Fibroblast of skin of left biceps (primary cell): ENCODE data around the gene AGER.
"Not testable (repeated sequence)": the region's sequence is repeated elsewhere in the genome, so short reads cannot be mapped to it uniquely, and the experiment has no call there.

Experiments
- DNase-seq, 2 experiments: peaks; one replicate each; pipeline ENCODE4 v3.0.0-alpha.2; 2013; ENCODE audit warnings: low read depth in 2 of 2

The AGER gene

DNA sequence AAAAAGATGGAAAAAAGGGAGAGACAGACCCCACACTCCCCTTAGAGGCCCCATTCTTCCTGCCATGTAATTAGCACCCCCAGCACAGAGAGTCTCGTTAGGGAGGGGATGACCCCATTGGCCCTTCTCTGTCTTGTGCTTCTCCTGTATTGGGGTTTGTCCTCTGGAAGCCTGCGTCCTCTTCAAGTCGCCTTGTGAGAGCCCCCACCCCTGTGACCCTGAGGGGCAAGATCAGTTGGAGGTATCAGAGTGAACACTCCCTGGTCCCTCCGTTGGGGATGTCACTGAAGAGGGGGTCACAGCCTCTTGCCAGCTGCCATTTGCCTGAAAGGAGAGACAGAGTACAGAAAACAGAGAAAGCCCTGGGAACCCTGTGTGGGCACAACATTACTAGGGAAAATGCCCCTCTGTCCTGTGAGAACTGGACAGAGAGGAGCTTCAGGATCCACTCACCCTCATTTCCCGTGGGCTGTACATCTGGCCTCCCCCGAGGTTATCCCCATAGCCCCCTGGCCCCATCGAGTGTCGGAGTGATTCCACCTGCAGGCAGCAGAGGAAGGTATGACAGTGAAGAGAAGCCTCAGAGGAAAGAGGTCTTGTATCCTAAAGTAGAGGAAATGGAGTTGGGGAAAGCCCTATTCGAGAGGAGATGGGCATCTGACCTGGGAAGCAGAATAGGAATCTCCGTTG is 2.2 kb upstream of the AGER start:
- DNase-seq = not testable (repeated sequence)

DNA sequence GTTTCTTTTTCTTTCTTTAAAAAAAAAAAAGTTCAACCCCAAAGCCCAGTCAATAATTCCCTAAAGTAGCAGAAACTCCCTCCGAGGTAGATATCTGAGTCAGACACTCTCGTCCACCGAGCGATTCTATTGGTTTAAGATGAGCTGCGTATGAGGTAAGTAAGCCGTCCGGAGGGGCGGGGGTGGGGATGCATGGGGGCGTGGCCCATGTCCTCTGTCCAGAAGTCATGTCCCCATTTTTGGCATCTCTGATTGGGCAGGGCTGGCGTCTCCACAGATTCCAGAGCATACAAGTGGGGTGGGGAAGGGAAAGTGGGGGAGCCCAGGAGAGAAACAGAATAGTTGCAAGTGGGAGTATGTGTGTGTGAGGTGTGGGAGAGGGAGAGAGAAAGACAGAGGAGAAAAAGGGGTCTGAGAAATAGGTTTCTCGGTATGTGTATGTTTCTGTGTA is 1.7 kb upstream of the AGER start:
- peak in 1 of 2 experiments; percentile 42 for DNase-seq

- DNase-seq = no peak
Measured at GRCh38 chr6:32183483-32184083, 470 bp downstream of the AGER start.

DNA sequence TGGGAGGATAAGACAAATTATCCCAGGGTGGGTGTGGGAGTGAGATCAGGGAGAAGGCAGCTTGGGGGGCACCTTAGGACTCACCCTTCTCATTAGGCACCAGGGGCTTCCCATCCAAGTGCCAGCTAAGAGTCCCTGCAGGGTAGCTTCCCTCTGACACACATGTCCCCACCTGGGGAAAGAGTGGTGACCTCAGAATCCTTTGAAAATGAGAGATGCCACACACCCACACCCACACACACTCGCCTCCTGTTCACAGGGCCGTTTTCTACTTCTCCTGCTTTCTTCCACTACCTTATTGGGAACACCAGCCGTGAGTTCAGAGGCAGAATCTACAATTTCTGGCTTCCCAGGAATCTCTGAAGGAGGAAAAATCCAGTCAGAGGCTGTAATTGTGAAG is 1.0 kb downstream of the AGER start:
- no peak for DNase-seq

GRCh38 chr6:32182555-32182981 is 1.5 kb downstream of the AGER start:
- no peak for DNase-seq

DNA sequence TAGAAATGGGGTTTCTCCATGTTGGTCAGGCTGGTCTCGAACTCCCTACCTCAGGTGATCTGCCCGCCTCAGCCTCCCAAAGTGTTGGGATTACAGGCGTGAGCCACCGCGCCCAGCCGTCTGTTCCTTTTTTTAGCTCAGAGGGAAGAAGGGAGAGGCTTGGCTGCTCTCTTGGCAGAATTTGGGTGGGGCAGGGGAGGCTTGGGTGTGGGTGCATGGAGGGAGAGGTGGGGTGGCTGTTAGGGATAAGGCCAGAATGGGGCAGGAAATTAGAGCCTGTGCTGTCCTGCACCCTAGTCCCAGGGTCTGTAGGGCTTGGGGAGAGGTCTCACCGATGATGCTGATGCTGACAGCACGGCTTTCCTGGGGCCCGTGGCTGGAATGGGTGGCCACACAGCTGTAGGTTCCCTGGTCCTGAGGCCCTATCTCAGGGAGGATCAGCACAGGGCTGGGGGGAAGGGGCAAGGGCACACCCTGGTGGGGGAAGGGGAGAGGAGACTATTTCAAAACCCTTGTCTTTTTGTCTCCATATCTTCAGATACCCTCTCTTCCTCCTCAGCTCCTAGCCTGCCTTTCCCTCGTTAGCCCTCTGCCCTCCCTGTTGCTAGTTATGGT is 2.0 kb downstream of the AGER start:
- no peak for DNase-seq

GRCh38 chr6:32181148-32181702 is 2.8 kb downstream of the AGER start:
- DNase-seq = no peak

- no peak for DNase-seq
Measured at GRCh38 chr6:32179766-32180405, 4.2 kb downstream of the AGER start.

DNA sequence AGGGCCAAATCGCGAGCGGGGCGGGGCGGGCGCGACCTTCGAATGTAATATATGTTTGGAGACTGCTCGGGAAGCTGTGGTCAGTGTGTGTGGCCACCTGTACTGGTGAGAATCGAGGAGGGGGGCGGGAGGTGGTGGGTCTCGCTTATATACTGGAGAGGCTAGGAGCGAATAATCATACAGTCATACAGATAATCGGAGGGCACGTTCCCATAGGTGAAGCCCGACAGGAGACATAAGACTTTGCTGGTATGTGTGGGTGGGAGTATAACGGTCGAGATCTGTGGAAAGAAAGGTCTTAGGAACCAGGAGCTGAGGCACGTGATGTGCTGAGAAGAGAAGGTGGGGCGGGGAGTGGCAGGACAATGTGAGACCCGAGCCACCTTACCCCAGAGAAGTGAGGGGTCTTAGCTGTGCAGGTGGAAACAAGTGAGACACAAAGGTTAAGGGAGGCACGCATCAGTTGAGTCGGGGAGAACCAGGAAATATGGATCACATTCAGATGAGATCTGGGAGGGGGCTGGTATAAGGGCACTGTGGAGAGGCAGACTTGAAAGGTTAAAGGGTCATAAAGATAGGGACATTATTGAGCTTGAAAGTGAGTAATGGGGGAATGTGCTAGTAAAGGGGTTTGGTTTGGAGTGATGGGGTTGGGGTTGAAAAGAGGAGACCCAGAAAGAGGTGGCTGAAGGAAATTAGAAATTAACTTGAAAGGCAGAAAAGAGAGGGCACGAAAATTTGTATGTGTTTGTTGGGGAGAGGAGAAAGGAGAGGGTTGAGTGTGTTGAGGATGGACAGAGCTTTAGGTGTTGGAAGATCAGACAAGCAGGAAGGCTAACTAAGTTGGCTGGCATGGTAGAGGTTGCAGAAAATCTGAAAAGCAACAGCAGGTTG is 5.3 kb downstream of the AGER start:
- DNase-seq = no peak

DNA sequence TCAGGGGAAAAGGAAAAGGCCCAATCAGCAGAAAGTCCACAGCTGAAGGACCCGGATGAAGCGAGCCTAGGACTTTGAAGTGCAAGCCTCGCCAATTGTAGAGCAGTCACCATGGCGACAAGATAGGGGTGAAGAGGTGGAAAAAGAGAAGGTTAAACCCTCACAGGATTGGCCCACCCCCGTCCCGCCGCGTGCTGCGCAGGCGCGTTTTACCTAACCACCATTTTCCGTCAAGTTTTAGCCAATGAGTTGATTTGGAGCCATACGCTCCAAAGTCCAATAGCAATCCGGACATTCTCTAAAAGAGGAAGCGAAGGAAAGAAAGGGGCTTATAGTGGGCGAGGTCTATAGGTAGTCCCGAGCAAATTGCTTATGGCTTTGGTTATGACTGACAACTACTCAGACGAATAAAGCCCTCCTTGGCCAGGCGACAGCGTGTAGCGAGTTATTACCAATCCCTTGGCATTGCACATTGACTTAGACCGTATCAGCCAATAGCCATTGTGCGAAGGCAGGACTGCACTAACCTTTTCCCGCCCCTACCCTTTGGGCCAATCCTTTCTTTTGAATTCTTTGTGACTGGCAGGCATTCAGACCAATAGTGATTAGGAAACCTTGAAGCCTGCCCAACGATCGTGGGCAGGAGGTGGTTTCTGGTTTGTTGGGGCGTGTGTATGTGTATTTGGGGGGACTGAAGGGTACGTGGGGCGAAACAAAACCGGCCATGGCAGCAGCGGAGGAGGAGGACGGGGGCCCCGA is 6.1 kb downstream of the AGER start, which contains the start of gene RNF5:
TSS of gene RNF5 (plus strand) at position 618 of the 759 bp plus-strand sequence. CDS start at position 725, 107 bp downstream.
- DNase-seq = peak; percentile 100

DNA sequence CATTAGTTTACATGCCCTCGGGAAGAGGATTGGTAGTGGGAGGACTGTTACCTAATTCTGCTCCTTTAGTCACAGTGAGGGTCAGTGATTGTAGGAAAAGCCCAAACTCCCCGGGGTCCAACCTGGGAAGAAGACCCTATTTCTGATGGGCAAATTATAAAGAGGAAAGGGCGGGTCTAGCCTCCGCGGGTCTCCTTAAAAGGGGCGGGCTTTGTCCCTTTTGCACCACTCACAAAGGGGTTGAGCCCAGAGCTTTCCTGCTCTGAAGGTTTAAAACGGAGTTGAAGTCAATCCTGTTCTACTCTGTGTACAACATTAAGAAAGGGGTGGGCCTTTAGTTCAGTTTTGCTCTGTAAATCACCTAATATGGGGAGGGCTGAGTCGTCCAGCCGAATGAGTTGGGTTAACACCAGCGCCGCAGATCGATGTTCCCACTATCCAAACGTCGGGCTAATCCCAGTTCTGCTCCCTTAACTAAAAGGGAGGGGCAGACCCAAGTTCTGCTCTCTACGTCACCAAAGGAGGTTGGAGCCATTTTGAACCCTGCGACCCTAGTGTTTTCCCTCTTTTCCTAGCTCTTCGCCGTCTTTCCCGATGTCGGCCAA is 6.8 kb downstream of the AGER start:
- DNase-seq = no peak

- DNase-seq = no peak
Measured at GRCh38 chr6:32176476-32177182, 7.4 kb downstream of the AGER start.

DNA sequence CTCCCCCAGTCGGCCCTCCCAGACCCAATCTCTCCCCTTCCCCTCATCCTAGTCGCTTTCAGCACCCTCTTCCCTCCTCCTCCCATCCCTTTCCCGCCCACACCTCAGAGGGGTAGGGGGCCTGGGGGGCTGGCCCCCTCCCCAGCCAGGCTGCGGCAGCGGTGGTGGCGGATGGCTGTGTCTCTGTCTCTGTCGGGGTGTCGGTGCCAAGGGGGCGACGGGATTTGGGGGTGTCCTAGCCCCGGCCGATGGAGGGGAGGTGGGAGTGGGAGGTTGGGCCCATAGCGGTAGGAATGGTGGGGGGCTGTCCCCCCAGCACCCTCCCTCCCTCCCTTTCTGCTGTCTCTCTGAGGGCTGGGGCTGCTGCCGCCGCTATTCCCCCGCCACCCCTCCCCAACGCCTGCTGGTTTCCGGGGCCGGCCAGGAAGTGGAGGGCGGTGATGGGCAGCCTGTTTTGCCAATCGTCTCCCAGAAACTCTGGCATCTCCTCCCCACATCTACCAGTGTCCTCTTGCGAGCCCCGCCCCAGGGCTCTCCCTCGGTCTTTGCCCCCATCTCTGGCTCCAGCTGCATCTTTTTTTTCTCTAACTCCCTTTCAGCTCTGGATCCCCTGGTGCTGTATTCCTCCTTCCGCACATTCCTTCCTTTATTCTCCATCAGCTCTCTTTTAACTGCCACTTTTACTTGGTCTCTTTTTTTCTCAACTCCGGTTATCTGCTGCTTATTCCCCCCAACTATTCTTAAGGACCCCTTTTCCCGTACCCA is 8.2 kb downstream of the AGER start, which contains the start of gene AGPAT1:
TSS of gene AGPAT1 (minus strand) at position 374 of the 765 bp plus-strand sequence. CDS start 4,588 bp downstream, outside the sequence.
- peak; percentile 96 for DNase-seq

DNA sequence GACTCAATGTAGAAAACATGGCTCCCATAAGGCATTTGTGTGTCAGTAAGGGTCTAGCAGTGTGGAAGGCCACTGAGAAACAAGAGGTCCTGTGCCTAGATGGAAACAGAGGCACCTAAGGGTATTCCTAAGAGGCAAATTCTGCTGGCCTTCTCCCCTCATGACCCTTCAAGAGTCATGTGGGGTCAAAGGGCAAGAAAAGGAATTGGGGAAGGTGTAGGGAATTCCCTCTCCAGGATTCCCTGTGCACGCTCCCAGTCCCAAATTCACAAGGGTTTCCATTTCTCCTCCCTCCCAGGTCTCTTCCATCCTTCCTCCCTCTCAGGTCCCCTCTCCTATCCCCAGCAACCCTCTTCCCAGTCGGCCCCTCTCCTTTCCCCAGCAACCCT is 8.7 kb downstream of the AGER start:
- no peak for DNase-seq

GRCh38 chr6:32174416-32174815 is 9.6 kb downstream of the AGER start:
- no peak for DNase-seq

DNA sequence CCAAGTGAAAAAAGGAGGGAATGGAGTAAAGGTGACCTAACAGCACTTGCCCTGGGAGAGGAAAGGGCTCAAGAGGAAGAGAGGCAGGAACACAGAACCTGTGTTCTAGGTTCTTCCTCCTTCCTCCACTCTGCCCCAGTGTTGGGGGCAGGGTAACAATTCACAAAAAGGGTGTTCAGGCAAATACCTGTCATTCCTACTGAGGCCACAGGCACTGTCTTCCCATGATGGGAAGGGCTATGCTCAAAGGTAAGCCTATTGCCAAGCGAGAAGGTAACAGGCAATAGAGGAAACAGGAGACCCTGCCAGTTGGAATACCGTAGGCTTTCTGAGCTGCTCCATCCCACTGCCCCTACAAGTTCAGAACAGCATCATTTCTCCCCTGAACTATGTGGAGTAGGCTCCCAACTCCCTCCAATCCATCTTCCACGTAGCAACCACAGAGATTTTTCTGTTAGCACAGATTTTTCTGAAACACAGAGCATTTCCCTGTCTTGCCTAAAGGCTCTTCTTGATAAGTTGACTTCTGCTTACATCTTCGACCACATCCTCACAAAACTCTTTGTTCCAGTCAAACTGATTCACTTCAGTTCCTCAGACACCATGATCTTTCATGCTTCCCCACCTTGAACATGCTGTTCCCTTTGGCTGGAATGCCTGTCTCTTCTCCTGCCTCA is 10.9 kb downstream of the AGER start:
- no peak for DNase-seq

- no peak for DNase-seq
Measured at GRCh38 chr6:32171234-32171633, 12.8 kb downstream of the AGER start.

- DNase-seq = no peak
Measured at GRCh38 chr6:32170294-32170693, 13.8 kb downstream of the AGER start.
